HCT116 (cell line): ENCODE results near the gene ALOX5AP. TPM values are rescaled to one million over a fixed set of nuclear protein-coding genes. Genes with fewer than 3 reads are reported as not detected.

Source experiments
- ATAC-seq: fragments of 200-7000 bp; cut with Tn5 transposase; 2 replicates; pipeline ENCODE4 v1.9.1; 2020; ENCODE audit warnings: mild to moderate bottlenecking, moderate library complexity
- Bru-seq: library from RNA; stranded (reverse); fragments of 400-500 nt; gene quantifications from one replicate; lab custom pipeline; 2021; lab: Mats Ljungman, UMichigan
- BruChase-seq, 2 experiments: library from RNA; stranded (reverse); fragments of 400-500 nt; gene quantifications; one replicate each; lab custom pipeline; 2021; lab: Mats Ljungman, UMichigan
- BruUV-seq: library from RNA; stranded (reverse); fragments of 400-500 nt; replicated peaks from 2 replicates; lab custom pipeline; 2021; lab: Mats Ljungman, UMichigan
- CTCF ChIA-PET: fragments of 300-600 bp; sonication (Branson Sonifier 250); formaldehyde crosslinking; loops from one replicate; lab custom pipeline; 2021; ENCODE audit warnings: antibody characterized with exemption; lab: Charles Lee
- POLR2A ChIA-PET: fragments of 300-600, 350-600 bp; sonication (Branson Sonifier 250); formaldehyde crosslinking; loops from one replicate; lab custom pipeline; 2021; ENCODE audit warnings: antibody characterized with exemption; lab: Charles Lee
- RAD21 ChIA-PET, 2 experiments: fragments of 300-600 bp; sonication (Branson Sonifier 250); formaldehyde crosslinking; loops; one replicate each; lab custom pipeline; 2023; ENCODE audit warnings: low total read pairs in 2 of 2; ENCODE audit not compliant: uncharacterized antibody in 2 of 2, unreplicated experiment in 2 of 2, low non-redundant PET in 1 of 2; lab: Charles Lee
- DNase-seq: peaks from one replicate; pipeline ENCODE4 v3.0.0-alpha.2; 2010; ENCODE audit warnings: low read depth, low spot score
- H2AFZ ChIP-seq: fragments of 200-600 bp; shearing (Covaris generic), sonication (generic); 2 replicates; pipeline ENCODE4 v1.6.1; 2017; ENCODE audit warnings: low read depth, mixed run types, mixed read lengths, antibody characterized with exemption, low read length; ENCODE audit not compliant: poor library complexity, severe bottlenecking
- H3K27ac ChIP-seq: 2 replicates; pipeline ENCODE4 v1.5.1; 2012; ENCODE audit warnings: low read depth, low read length
- H3K27me3 ChIP-seq: fragments of 200-600 bp; sonication (generic); 2 replicates; pipeline ENCODE4 v1.6.1; 2016; ENCODE audit warnings: mixed run types, low read length, mixed read lengths; ENCODE audit not compliant: insufficient read depth
- H3K36me3 ChIP-seq, 2 experiments: fragments of 200-500 bp in 1 of 2; fragments of 200-600 bp in 1 of 2; sonication (Bioruptor generic) in 1 of 2; sonication (generic) in 1 of 2; 2 replicates each; pipeline versions ENCODE4 v1.5.1 to v1.6.1; 2014 to 2016; ENCODE audit warnings: low read length in 2 of 2, inconsistent platforms in 1 of 2, mixed read lengths in 1 of 2, mixed run types in 1 of 2; ENCODE audit not compliant: insufficient read depth in 2 of 2, control insufficient read depth in 1 of 2
- H3K4me1 ChIP-seq, 2 experiments: fragments of 200-600 bp in 1 of 2; sonication (generic) in 1 of 2; 2 replicates each; pipeline versions ENCODE4 v1.5.1 to v1.6.1; 2012 to 2017; ENCODE audit warnings: low read length in 2 of 2, inconsistent platforms in 1 of 2, mild to moderate bottlenecking in 1 of 2, mixed read lengths in 1 of 2, mixed run types in 1 of 2, moderate library complexity in 1 of 2; ENCODE audit not compliant: insufficient read depth in 2 of 2, control insufficient read depth in 1 of 2
- H3K4me2 ChIP-seq: fragments of 200-600 bp; sonication (generic); 2 replicates; pipeline ENCODE4 v1.6.1; 2017; ENCODE audit warnings: mixed run types, low read length, mixed read lengths
- H3K4me3 ChIP-seq, 2 experiments: fragments of 200-600 bp in 1 of 2; sonication (generic) in 1 of 2; replicated peaks in 1 of 2; 2 replicates each; pipeline ENCODE4 v1.5.1; 2011 to 2016; ENCODE audit warnings: low read length in 2 of 2, control low read depth in 1 of 2, low read depth in 1 of 2, mild to moderate bottlenecking in 1 of 2, mixed read lengths in 1 of 2, mixed run types in 1 of 2
- H3K79me2 ChIP-seq: fragments of 200-600 bp; sonication (generic); 2 replicates; pipeline ENCODE4 v1.6.1; 2017; ENCODE audit warnings: mild to moderate bottlenecking, mixed run types, low read length, moderate library complexity, mixed read lengths; ENCODE audit not compliant: insufficient read depth
- H3K9ac ChIP-seq: fragments of 200-600 bp; sonication (generic); 2 replicates; pipeline ENCODE4 v1.6.1; 2016; ENCODE audit warnings: low read length, mixed read lengths
- H3K9me2 ChIP-seq: fragments of 200-600 bp; sonication (generic), shearing (Covaris generic); 2 replicates; pipeline ENCODE4 v1.6.1; 2017; ENCODE audit warnings: mixed run types, mild to moderate bottlenecking, moderate library complexity; ENCODE audit not compliant: insufficient read depth
- H3K9me3 ChIP-seq, 2 experiments: fragments of 200-500 bp in 1 of 2; fragments of 200-600 bp in 1 of 2; sonication (Bioruptor generic) in 1 of 2; sonication (generic) in 1 of 2; 2 replicates each; pipeline ENCODE4 v1.6.1; 2014 to 2017; ENCODE audit warnings: low read length in 2 of 2, mixed read lengths in 2 of 2, inconsistent platforms in 1 of 2, low read depth in 1 of 2, mild to moderate bottlenecking in 1 of 2, mixed run types in 1 of 2, moderate library complexity in 1 of 2; ENCODE audit not compliant: control insufficient read depth in 1 of 2, insufficient read depth in 1 of 2
- H4K20me1 ChIP-seq: fragments of 200-600 bp; sonication (generic), shearing (Covaris generic); 2 replicates; pipeline ENCODE4 v1.6.1; 2017; ENCODE audit warnings: mixed run types, mild to moderate bottlenecking, moderate library complexity; ENCODE audit not compliant: insufficient read depth
- CBX3 ChIP-seq: IDR thresholded peaks from 2 replicates; pipeline ENCODE4 v1.6.1; 2012; ENCODE audit warnings: low read depth
- EGR1 ChIP-seq: IDR thresholded peaks from 2 replicates; pipeline ENCODE4 v1.6.1; 2012; ENCODE audit warnings: low read depth
- ELF1 ChIP-seq: IDR thresholded peaks from 2 replicates; pipeline ENCODE4 v1.6.1; 2012; ENCODE audit warnings: low read depth, borderline replicate concordance
- EZH2 ChIP-seq: fragments of 200-600 bp; sonication (generic); IDR thresholded peaks from 2 replicates; pipeline ENCODE4 v1.6.1; 2017; ENCODE audit warnings: antibody characterized with exemption, mixed run types
- EZH2phosphoT487 ChIP-seq: fragments of 200-600 bp; IDR thresholded peaks from 2 replicates; pipeline ENCODE4 v1.6.1; 2018; ENCODE audit warnings: antibody characterized with exemption, borderline replicate concordance
- JUND ChIP-seq: IDR thresholded peaks from 2 replicates; pipeline ENCODE4 v1.6.1; 2012
- POLR2AphosphoS5 ChIP-seq: IDR thresholded peaks from 2 replicates; pipeline ENCODE4 v1.6.1; 2011; ENCODE audit warnings: mild to moderate bottlenecking, low read depth, low read length, moderate library complexity
- SIN3A ChIP-seq: IDR thresholded peaks from 2 replicates; pipeline ENCODE4 v1.6.1; 2012; ENCODE audit warnings: low read depth
- SP1 ChIP-seq: IDR thresholded peaks from 2 replicates; pipeline ENCODE4 v1.6.1; 2012; ENCODE audit warnings: low read depth
- SRF ChIP-seq: IDR thresholded peaks from 2 replicates; pipeline ENCODE4 v1.6.1; 2012; ENCODE audit warnings: low read depth
- ZFX ChIP-seq: fragments of 450-650 bp; IDR thresholded peaks from 2 replicates; pipeline ENCODE4 v1.6.1; 2017
- ZNF274 ChIP-seq: fragments of 200-500 bp; sonication (Bioruptor generic); IDR thresholded peaks from 2 replicates; pipeline ENCODE4 v1.6.1; 2014; ENCODE audit warnings: mild to moderate bottlenecking, low read depth, low read length, inconsistent platforms
- intact Hi-C: fragments of 100-400 bp; cut with micrococcal nuclease; formaldehyde crosslinking; loops from 2 replicates; pipeline ENCODE4 v1.10.0; 2022
- long read RNA-seq: library from polyadenylated mRNA; unstranded; transcript quantifications from one replicate; pipeline ENCODE4 v2.0.0, GENCODE V29; 2021; ENCODE audit not compliant: unreplicated experiment
- polyA plus RNA-seq: library from polyadenylated mRNA; unstranded; fragments of >200 nt; gene quantifications from 2 replicates; pipeline ENCODE4 v1.2.1, GENCODE V29; 2012; ENCODE audit warnings: missing spikeins
- total RNA-seq: library from RNA; stranded (reverse); gene quantifications from one replicate; pipeline ENCODE4 v1.2.1, GENCODE V29; 2021; ENCODE audit not compliant: unreplicated experiment
- TF ChIP-seq, protein P1 (sequence below): IDR thresholded peaks from 2 replicates; pipeline ENCODE4 v1.6.1; 2012; ENCODE audit warnings: low read depth
- TF ChIP-seq, protein P2 (sequence below): IDR thresholded peaks from 2 replicates; pipeline ENCODE4 v1.6.1; 2012
- TF ChIP-seq, protein P3 (sequence below): IDR thresholded peaks from 2 replicates; pipeline ENCODE4 v1.6.1; 2011; ENCODE audit warnings: mild to moderate bottlenecking, low read length, moderate library complexity; ENCODE audit not compliant: insufficient replicate concordance; ENCODE audit errors: extremely low read depth
- TF ChIP-seq, protein P4 (sequence below), 3 experiments: fragments of 200-600 bp in 1 of 3; sonication (generic) in 1 of 3; IDR thresholded peaks in 2 of 3; conservative IDR thresholded peaks in 1 of 3; 2 replicates each; pipeline ENCODE4 v1.5.1; 2012 to 2017; ENCODE audit warnings: low read depth in 2 of 3, low read length in 2 of 3, antibody characterized with exemption in 1 of 3, borderline replicate concordance in 1 of 3, control low read depth in 1 of 3, mild to moderate bottlenecking in 1 of 3, mixed read lengths in 1 of 3, mixed run types in 1 of 3, moderate library complexity in 1 of 3; ENCODE audit not compliant: insufficient read depth in 1 of 3
- TF ChIP-seq, protein P5 (sequence below): IDR thresholded peaks from 2 replicates; pipeline ENCODE4 v1.6.1; 2012

ALOX5AP gene
- not detected for total RNA-seq
- polyA plus RNA-seq = 0.16 TPM in 1 of 2 replicates, not detected in the other
- Bru-seq, nascent RNA = percentile 5 among the genes with signal in this experiment
- percentile 4 among the genes with signal in this experiment for BruChase-seq, experiment 1, labeled RNA remaining after a 6-hour chase
- BruChase-seq, experiment 2, labeled RNA remaining after a 2-hour chase = not detected
- long read RNA-seq = 0 reads

DNA sequence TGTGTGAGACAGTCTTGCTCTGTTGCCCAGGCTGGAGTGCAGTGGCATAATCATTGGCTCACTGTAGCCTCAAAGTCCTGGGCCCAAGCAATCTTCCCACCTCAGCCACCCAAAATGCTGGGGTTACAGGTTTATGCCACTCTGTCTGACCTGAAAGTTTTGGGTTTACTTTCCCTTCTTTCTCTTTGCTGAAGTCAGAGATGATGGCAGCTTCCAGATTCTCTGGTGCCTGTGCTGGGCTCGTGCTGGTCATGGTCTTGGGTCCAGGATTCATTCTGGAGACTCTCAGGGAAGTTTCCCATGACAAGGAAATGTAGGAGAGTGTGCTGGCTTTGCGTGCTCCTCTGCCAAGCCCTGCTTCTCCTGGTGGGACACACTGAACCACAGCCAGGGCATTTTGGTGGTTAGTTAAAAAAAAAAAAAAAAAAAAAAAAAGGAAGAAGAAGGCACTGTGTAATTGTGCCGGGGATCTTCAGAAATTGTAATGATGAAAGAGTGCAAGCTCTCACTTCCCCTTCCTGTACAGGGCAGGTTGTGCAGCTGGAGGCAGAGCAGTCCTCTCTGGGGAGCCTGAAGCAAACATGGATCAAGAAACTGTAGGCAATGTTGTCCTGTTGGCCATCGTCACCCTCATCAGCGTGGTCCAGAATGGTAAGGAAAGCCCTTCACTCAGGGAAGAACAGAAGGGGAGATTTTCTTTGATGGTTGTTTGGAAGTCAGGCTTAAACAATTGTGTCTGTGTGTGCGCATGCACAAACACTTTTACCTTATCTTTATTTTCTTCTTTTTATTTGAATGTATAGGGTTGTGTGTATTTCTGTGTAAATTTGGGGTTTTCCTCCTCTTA, at the start of gene ALOX5AP:
Gene ALOX5AP, plus strand, starts transcription at position 519 of the 847 bp plus-strand sequence. Its CDS starts 63 bp downstream, at position 582.
- DNase-seq = no peak
- intact Hi-C loops = no loop called here
- Histone ChIP-seq H3K9me2 (no peaks in the 10 kb centered on the region), H3K79me2 (no peaks in the 10 kb centered on the region), H2AFZ (no peak within 1 kb of the TSS), H3K27me3 (peaks cover 66% of the 10 kb centered on the region), H3K4me2 (no peak within 1 kb of the TSS), H3K4me1 (peaks cover 7 to 9% of the 10 kb centered on the region in 2 experiments), H3K4me3 (no peak within 1 kb of the TSS), H3K9ac (no peak within 1 kb of the TSS), H3K36me3 (no peaks in the 10 kb centered on the region), H4K20me1 (no peaks in the 10 kb centered on the region), H3K9me3 (no peaks in the 10 kb centered on the region), H3K27ac (no peak within 1 kb of the TSS)
- ChIA-PET CTCF (no interaction called here), POLR2A (no interaction called here), RAD21 (no interaction called here)
- no peak for ATAC-seq
- TF ChIP-seq, protein P1, sequence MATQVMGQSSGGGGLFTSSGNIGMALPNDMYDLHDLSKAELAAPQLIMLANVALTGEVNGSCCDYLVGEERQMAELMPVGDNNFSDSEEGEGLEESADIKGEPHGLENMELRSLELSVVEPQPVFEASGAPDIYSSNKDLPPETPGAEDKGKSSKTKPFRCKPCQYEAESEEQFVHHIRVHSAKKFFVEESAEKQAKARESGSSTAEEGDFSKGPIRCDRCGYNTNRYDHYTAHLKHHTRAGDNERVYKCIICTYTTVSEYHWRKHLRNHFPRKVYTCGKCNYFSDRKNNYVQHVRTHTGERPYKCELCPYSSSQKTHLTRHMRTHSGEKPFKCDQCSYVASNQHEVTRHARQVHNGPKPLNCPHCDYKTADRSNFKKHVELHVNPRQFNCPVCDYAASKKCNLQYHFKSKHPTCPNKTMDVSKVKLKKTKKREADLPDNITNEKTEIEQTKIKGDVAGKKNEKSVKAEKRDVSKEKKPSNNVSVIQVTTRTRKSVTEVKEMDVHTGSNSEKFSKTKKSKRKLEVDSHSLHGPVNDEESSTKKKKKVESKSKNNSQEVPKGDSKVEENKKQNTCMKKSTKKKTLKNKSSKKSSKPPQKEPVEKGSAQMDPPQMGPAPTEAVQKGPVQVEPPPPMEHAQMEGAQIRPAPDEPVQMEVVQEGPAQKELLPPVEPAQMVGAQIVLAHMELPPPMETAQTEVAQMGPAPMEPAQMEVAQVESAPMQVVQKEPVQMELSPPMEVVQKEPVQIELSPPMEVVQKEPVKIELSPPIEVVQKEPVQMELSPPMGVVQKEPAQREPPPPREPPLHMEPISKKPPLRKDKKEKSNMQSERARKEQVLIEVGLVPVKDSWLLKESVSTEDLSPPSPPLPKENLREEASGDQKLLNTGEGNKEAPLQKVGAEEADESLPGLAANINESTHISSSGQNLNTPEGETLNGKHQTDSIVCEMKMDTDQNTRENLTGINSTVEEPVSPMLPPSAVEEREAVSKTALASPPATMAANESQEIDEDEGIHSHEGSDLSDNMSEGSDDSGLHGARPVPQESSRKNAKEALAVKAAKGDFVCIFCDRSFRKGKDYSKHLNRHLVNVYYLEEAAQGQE = no peak
- TF ChIP-seq SRF (no peak), EGR1 (no peak), ELF1 (no peak), POLR2AphosphoS5 (no peak), ZFX (no peak), EZH2 (no peak), SP1 (no peak), JUND (no peak), EZH2phosphoT487 (no peak), SIN3A (no peak), CBX3 (no peak), ZNF274 (no peak)
- TF ChIP-seq, protein P2, sequence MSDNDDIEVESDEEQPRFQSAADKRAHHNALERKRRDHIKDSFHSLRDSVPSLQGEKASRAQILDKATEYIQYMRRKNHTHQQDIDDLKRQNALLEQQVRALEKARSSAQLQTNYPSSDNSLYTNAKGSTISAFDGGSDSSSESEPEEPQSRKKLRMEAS = no peak
- TF ChIP-seq, protein P3, sequence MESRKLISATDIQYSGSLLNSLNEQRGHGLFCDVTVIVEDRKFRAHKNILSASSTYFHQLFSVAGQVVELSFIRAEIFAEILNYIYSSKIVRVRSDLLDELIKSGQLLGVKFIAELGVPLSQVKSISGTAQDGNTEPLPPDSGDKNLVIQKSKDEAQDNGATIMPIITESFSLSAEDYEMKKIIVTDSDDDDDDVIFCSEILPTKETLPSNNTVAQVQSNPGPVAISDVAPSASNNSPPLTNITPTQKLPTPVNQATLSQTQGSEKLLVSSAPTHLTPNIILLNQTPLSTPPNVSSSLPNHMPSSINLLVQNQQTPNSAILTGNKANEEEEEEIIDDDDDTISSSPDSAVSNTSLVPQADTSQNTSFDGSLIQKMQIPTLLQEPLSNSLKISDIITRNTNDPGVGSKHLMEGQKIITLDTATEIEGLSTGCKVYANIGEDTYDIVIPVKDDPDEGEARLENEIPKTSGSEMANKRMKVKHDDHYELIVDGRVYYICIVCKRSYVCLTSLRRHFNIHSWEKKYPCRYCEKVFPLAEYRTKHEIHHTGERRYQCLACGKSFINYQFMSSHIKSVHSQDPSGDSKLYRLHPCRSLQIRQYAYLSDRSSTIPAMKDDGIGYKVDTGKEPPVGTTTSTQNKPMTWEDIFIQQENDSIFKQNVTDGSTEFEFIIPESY = no peak
- TF ChIP-seq, protein P4, sequence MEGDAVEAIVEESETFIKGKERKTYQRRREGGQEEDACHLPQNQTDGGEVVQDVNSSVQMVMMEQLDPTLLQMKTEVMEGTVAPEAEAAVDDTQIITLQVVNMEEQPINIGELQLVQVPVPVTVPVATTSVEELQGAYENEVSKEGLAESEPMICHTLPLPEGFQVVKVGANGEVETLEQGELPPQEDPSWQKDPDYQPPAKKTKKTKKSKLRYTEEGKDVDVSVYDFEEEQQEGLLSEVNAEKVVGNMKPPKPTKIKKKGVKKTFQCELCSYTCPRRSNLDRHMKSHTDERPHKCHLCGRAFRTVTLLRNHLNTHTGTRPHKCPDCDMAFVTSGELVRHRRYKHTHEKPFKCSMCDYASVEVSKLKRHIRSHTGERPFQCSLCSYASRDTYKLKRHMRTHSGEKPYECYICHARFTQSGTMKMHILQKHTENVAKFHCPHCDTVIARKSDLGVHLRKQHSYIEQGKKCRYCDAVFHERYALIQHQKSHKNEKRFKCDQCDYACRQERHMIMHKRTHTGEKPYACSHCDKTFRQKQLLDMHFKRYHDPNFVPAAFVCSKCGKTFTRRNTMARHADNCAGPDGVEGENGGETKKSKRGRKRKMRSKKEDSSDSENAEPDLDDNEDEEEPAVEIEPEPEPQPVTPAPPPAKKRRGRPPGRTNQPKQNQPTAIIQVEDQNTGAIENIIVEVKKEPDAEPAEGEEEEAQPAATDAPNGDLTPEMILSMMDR (IDR thresholded peaks at IDR 0.05 in 2 of 3, conservative IDR thresholded peaks at IDR 0.05 in 1 of 3; ENCODE audit: borderline replicate concordance in 1 of 3, insufficient read depth in 1 of 3, low read depth in 2 of 3, low read length in 2 of 3) = no peak
- TF ChIP-seq, protein P5, sequence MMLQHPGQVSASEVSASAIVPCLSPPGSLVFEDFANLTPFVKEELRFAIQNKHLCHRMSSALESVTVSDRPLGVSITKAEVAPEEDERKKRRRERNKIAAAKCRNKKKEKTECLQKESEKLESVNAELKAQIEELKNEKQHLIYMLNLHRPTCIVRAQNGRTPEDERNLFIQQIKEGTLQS = no peak
- BruUV-seq = no TSS peak
